H1 (cell line): ENCODE measurements around the gene PARP14. TPM values are rescaled to one million over a fixed set of nuclear protein-coding genes. Genes with fewer than 3 reads are reported as not detected.

ENCODE experiments used
- CTCF ChIA-PET: fragments of 300-600 bp; sonication (Branson Sonifier 250); formaldehyde crosslinking; loops from one replicate; lab custom pipeline; 2021; ENCODE audit not compliant: partially characterized antibody; lab: Charles Lee
- POLR2A ChIA-PET: fragments of 300-600 bp; sonication (Branson Sonifier 250); formaldehyde crosslinking; loops from one replicate; lab custom pipeline; 2021; ENCODE audit warnings: inconsistent platforms; ENCODE audit not compliant: partially characterized antibody; lab: Charles Lee
- DNase-seq, 2 experiments: peaks; one replicate each; pipeline versions ENCODE4 v3.0.0 to v3.0.0-alpha.2; 2010 to 2022; ENCODE audit warnings: low spot score in 2 of 2, low read depth in 1 of 2, mixed read lengths in 1 of 2
- FAIRE-seq: peaks from 2 replicates; lab custom pipeline; 2011; peaks lifted over from hg19 to GRCh38; lab: Jason Lieb, UNC
- H2AFZ ChIP-seq: 2 replicates; pipeline ENCODE4 v1.8.1; 2012; ENCODE audit warnings: low read length, inconsistent platforms
- H2AK5ac ChIP-seq: 2 replicates; pipeline ENCODE4 v1.6.1; 2013; ENCODE audit warnings: low read depth, low read length
- H2BK120ac ChIP-seq: replicated peaks from 2 replicates; pipeline ENCODE3; 2013; ENCODE audit warnings: low read depth, low read length, inconsistent platforms
- H2BK12ac ChIP-seq: 2 replicates; pipeline ENCODE4 v1.6.1; 2013; ENCODE audit warnings: low read depth, low read length
- H2BK15ac ChIP-seq: 2 replicates; pipeline ENCODE4 v1.6.1; 2013; ENCODE audit warnings: low read length
- H2BK20ac ChIP-seq: 2 replicates; pipeline ENCODE4 v1.6.1; 2013; ENCODE audit warnings: low read length
- H2BK5ac ChIP-seq: 2 replicates; pipeline ENCODE4 v1.6.1; 2013; ENCODE audit warnings: low read depth, low read length
- H3K14ac ChIP-seq: 2 replicates; pipeline ENCODE4 v1.6.1; 2013; ENCODE audit warnings: inconsistent platforms; ENCODE audit not compliant: insufficient read length
- H3K18ac ChIP-seq: 2 replicates; pipeline ENCODE4 v1.6.1; 2013; ENCODE audit warnings: low read length; ENCODE audit errors: extremely low read depth
- H3K23ac ChIP-seq: 2 replicates; pipeline ENCODE4 v1.6.1; 2013; ENCODE audit warnings: inconsistent platforms; ENCODE audit not compliant: insufficient read length
- H3K23me2 ChIP-seq: 2 replicates; pipeline ENCODE4 v1.6.1; 2013; ENCODE audit warnings: low read depth, low read length
- H3K27ac ChIP-seq: 2 replicates; pipeline ENCODE4 v1.6.1; 2011; ENCODE audit warnings: low read depth, low read length, inconsistent platforms
- H3K27me3 ChIP-seq, 4 experiments: replicated peaks in 1 of 4; 1 replicate in 1 of 4; 2 replicates in 3 of 4; pipeline versions ENCODE4 v1.6.1 to v1.8.1; 2011 to 2013; ENCODE audit warnings: low read length in 3 of 4, mild to moderate bottlenecking in 3 of 4, inconsistent platforms in 2 of 4, mixed read lengths in 2 of 4, moderate library complexity in 1 of 4; ENCODE audit not compliant: control insufficient read depth in 3 of 4, insufficient read depth in 3 of 4; ENCODE audit errors: extremely low read depth in 1 of 4
- H3K36me3 ChIP-seq, 4 experiments: 2 replicates each; pipeline versions ENCODE4 v1.6.1 to v1.8.1; 2011 to 2013; ENCODE audit warnings: mild to moderate bottlenecking in 4 of 4, low read length in 3 of 4, moderate library complexity in 2 of 4, control low read depth in 1 of 4, inconsistent platforms in 1 of 4; ENCODE audit not compliant: insufficient read depth in 4 of 4, control insufficient read depth in 2 of 4
- H3K4ac ChIP-seq: replicated peaks from 2 replicates; pipeline ENCODE3; 2013; ENCODE audit warnings: low read length, low read depth, mixed read lengths, inconsistent platforms; ENCODE audit not compliant: insufficient read length
- H3K4me1 ChIP-seq, 4 experiments: replicated peaks in 1 of 4; 1 replicate in 1 of 4; 2 replicates in 3 of 4; pipeline versions ENCODE4 v1.6.1 to v1.8.1; 2011 to 2013; ENCODE audit warnings: low read length in 3 of 4, inconsistent platforms in 2 of 4, mixed read lengths in 1 of 4; ENCODE audit not compliant: insufficient read depth in 4 of 4, control insufficient read depth in 3 of 4
- H3K4me2 ChIP-seq, 2 experiments: 2 replicates each; pipeline versions ENCODE4 v1.6.1 to v1.8.1; 2011 to 2013; ENCODE audit warnings: low read depth in 2 of 2, low read length in 2 of 2, control low read depth in 1 of 2, inconsistent platforms in 1 of 2, mild to moderate bottlenecking in 1 of 2; ENCODE audit not compliant: insufficient read depth in 1 of 2
- H3K4me3 ChIP-seq, 4 experiments: fragments of 200-600, 300-600 bp in 1 of 4; sonication (generic), shearing (Covaris generic), sonication (Bioruptor Twin) in 1 of 4; 2 replicates each; pipeline versions ENCODE4 v1.5.1 to v1.8.1; 2011 to 2016; ENCODE audit warnings: low read length in 4 of 4, low read depth in 3 of 4, control low read depth in 2 of 4, inconsistent platforms in 2 of 4, mild to moderate bottlenecking in 2 of 4, mixed read lengths in 1 of 4, moderate library complexity in 1 of 4; ENCODE audit not compliant: insufficient read depth in 2 of 4; ENCODE audit errors: extremely low read depth in 1 of 4
- H3K56ac ChIP-seq: replicated peaks from 2 replicates; pipeline ENCODE3; 2013; ENCODE audit warnings: low read depth, mild to moderate bottlenecking, mixed read lengths, low read length, inconsistent platforms; ENCODE audit not compliant: insufficient read length
- H3K79me1 ChIP-seq: 2 replicates; pipeline ENCODE4 v1.6.1; 2013; ENCODE audit warnings: low read depth, low read length, control low read depth
- H3K79me2 ChIP-seq, 2 experiments: 2 replicates each; pipeline versions ENCODE4 v1.6.1 to v1.8.1; 2012 to 2013; ENCODE audit warnings: low read length in 2 of 2, mild to moderate bottlenecking in 2 of 2, inconsistent platforms in 1 of 2; ENCODE audit not compliant: insufficient read depth in 2 of 2, control insufficient read depth in 1 of 2
- H3K9ac ChIP-seq, 4 experiments: replicated peaks in 1 of 4; 1 replicate in 1 of 4; 2 replicates in 3 of 4; pipeline versions ENCODE4 v1.6.1 to v1.8.1; 2011 to 2013; ENCODE audit warnings: low read depth in 3 of 4, low read length in 3 of 4, control low read depth in 2 of 4, mild to moderate bottlenecking in 2 of 4, moderate library complexity in 2 of 4, inconsistent platforms in 1 of 4; ENCODE audit errors: extremely low read depth in 1 of 4
- H3K9me3 ChIP-seq, 2 experiments: 2 replicates each; pipeline versions ENCODE4 v1.6.1 to v1.8.1; 2012 to 2013; ENCODE audit warnings: mild to moderate bottlenecking in 2 of 2, moderate library complexity in 2 of 2, control low read depth in 1 of 2, inconsistent platforms in 1 of 2, low read depth in 1 of 2, low read length in 1 of 2, mixed read lengths in 1 of 2; ENCODE audit not compliant: insufficient read depth in 2 of 2
- H4K20me1 ChIP-seq, 2 experiments: replicated peaks in 1 of 2; 2 replicates each; pipeline versions ENCODE3 to v1.8.1; 2011 to 2013; ENCODE audit warnings: inconsistent platforms in 2 of 2, low read length in 2 of 2, mild to moderate bottlenecking in 1 of 2; ENCODE audit not compliant: insufficient read depth in 2 of 2, control insufficient read depth in 1 of 2
- H4K5ac ChIP-seq: 2 replicates; pipeline ENCODE4 v1.6.1; 2013; ENCODE audit warnings: low read length, low read depth, mixed read lengths, inconsistent platforms; ENCODE audit not compliant: insufficient read length
- H4K8ac ChIP-seq: 2 replicates; pipeline ENCODE4 v1.8.0; 2013; ENCODE audit warnings: mild to moderate bottlenecking, moderate library complexity, low read length, inconsistent platforms; ENCODE audit not compliant: insufficient read depth; ENCODE audit errors: extremely low read depth
- H4K91ac ChIP-seq: replicated peaks from 2 replicates; pipeline ENCODE3; 2013; ENCODE audit warnings: low read length, mixed read lengths, inconsistent platforms; ENCODE audit not compliant: insufficient read length
- CBX5 ChIP-seq: fragments of 300-800, 300-1000 bp; sonication (generic); IDR thresholded peaks from 2 replicates; pipeline ENCODE4 v1.7.1; 2016; ENCODE audit warnings: antibody characterized with exemption, low read length, low read depth
- EGR1 ChIP-seq: IDR thresholded peaks from 2 replicates; pipeline ENCODE4 v1.6.1; 2011; ENCODE audit warnings: low read depth, low read length, borderline replicate concordance
- EP300 ChIP-seq, 2 experiments: IDR thresholded peaks; 1 replicate in 1 of 2; 2 replicates in 1 of 2; pipeline ENCODE4 v1.6.1; 2011 to 2012; ENCODE audit warnings: low read depth in 2 of 2, low read length in 2 of 2, mild to moderate bottlenecking in 2 of 2, borderline replicate concordance in 1 of 2, inconsistent platforms in 1 of 2, moderate library complexity in 1 of 2
- HDAC6 ChIP-seq: IDR thresholded peaks from one replicate; pipeline ENCODE4 v1.7.1; 2012; ENCODE audit warnings: low read depth, mild to moderate bottlenecking, inconsistent platforms, low read length, moderate library complexity
- MAX ChIP-seq: IDR thresholded peaks from 2 replicates; pipeline ENCODE4 v1.6.1; 2012; ENCODE audit warnings: inconsistent platforms
- POLR2A ChIP-seq, 2 experiments: IDR thresholded peaks; 1 replicate in 1 of 2; 2 replicates in 1 of 2; pipeline ENCODE4 v1.6.1; 2011; ENCODE audit warnings: low read depth in 2 of 2, low read length in 2 of 2, mild to moderate bottlenecking in 2 of 2; ENCODE audit errors: control extremely low read depth in 1 of 2
- RAD21 ChIP-seq, 2 experiments: IDR thresholded peaks in 1 of 2; conservative IDR thresholded peaks in 1 of 2; 2 replicates each; pipeline ENCODE4 v1.6.1; 2011; ENCODE audit warnings: low read depth in 2 of 2, low read length in 2 of 2, improper control_type of control experiment in 1 of 2, inconsistent platforms in 1 of 2, mild to moderate bottlenecking in 1 of 2, moderate library complexity in 1 of 2
- RBBP5 ChIP-seq: IDR thresholded peaks from 2 replicates; pipeline ENCODE4 v1.7.1; 2012; ENCODE audit warnings: low read depth, mild to moderate bottlenecking, inconsistent platforms, low read length, moderate library complexity, borderline replicate concordance
- RNF2 ChIP-seq: fragments of 200-900, 300-1000 bp; sonication (generic); IDR thresholded peaks from 2 replicates; pipeline ENCODE4 v1.7.1; 2016; ENCODE audit warnings: borderline replicate concordance, low read depth, mild to moderate bottlenecking, antibody characterized with exemption, low read length; ENCODE audit not compliant: poor library complexity, severe bottlenecking; ENCODE audit errors: missing control alignments
- SUZ12 ChIP-seq: fragments of 200-600 bp; sonication (generic); IDR thresholded peaks from 2 replicates; pipeline ENCODE4 v1.6.1; 2012; ENCODE audit warnings: mild to moderate bottlenecking, inconsistent platforms, low read length, moderate library complexity, mixed read lengths
- TBP ChIP-seq: IDR thresholded peaks from 2 replicates; pipeline ENCODE4 v1.6.1; 2011; ENCODE audit warnings: low read depth, low read length, improper control_type of control experiment
- polyA plus RNA-seq, 7 experiments: library from polyadenylated mRNA; depleted of rRNA in 3 of 7; stranded (reverse) in 5 of 7; unstranded in 2 of 7; fragments of >200 nt in 5 of 7; fragments of 200-250 nt in 2 of 7; gene quantifications; 1 replicate in 5 of 7; 2 replicates in 1 of 7; 4 replicates in 1 of 7; pipeline versions ENCODE4 v1.2.1 to v1.2.3, GENCODE V29; 2011 to 2013; ENCODE audit warnings: missing spikeins in 2 of 7, mixed read lengths in 2 of 7
- total RNA-seq: library from RNA; stranded (reverse); fragmentation: NEBNext Ultra II Directional; extraction: Animal tissue kit (Norgen Biotek cat#: 25700); gene quantifications from 2 replicates; pipeline ENCODE4 v1.2.1, GENCODE V29; 2021

The PARP14 gene
- total and polyA plus RNA-seq, 2 of the 8 experiments (the other 6 are each of a cell fraction or from before 2014, with no cell fraction given): 12.6 to 17.6 TPM

GRCh38 chr3:122695927-122696561, 15.4 kb downstream of the PARP14 start:
- Histone ChIP-seq H4K8ac (no peak overlapping the region), H3K36me3 (peaks cover 0 to 24% (median 7%) of the 10 kb centered on the region in 4 experiments; a peak in 6 of 8 replicates), H2AFZ (no peak overlapping the region), H2BK15ac (no peak overlapping the region), H4K91ac (no peak overlapping the region), H3K27ac (no peak overlapping the region), H4K5ac (no peak overlapping the region), H3K4me3 (no peak overlapping the region), H3K4me2 (no peak overlapping the region), H3K9me3 (no peaks in the 10 kb centered on the region), H3K18ac (no peak overlapping the region), H2BK120ac (no peak overlapping the region), H2BK20ac (no peak overlapping the region), H3K4me1 (no peaks in the 10 kb centered on the region), H2BK12ac (no peak overlapping the region), H3K27me3 (no peaks in the 10 kb centered on the region), H3K79me2 (no peaks in the 10 kb centered on the region), H2AK5ac (no peak overlapping the region), H3K4ac (no peak overlapping the region), H3K9ac (no peak overlapping the region), H3K23ac (no peak overlapping the region), H3K79me1 (no peaks in the 10 kb centered on the region), H2BK5ac (no peak overlapping the region), H3K14ac (no peak overlapping the region), H4K20me1 (no peaks in the 10 kb centered on the region), H3K23me2 (no peaks in the 10 kb centered on the region), H3K56ac (no peak overlapping the region)
- FAIRE-seq (no peak), DNase-seq (no peak)
- CTCF ChIA-PET: interaction anchor here (0.8 to 4.0 kb wide), 4 partner anchors 9 to 61 kb away, joined by 3 to 13 read pairs (median 7); partner anchors contain the start of gene PARP14
- POLR2A ChIA-PET: interaction anchor here (1.2 kb wide), 1 partner anchor 264 kb away, joined by 3 read pairs; no protein-coding TSS in a partner anchor
- TF ChIP-seq POLR2A (IDR thresholded peaks at IDR 0.05; ENCODE audit: control extremely low read depth in 1 of 2, low read depth in 2 of 2, low read length in 2 of 2) (no peak), RAD21 (IDR thresholded peaks at IDR 0.05 in 1 of 2, conservative IDR thresholded peaks at IDR 0.05 in 1 of 2; ENCODE audit: low read depth in 2 of 2, low read length in 2 of 2) (no peak), RBBP5 (no peak), CBX5 (no peak), HDAC6 (no peak), EP300 (IDR thresholded peaks at IDR 0.05; ENCODE audit: borderline replicate concordance in 1 of 2, low read depth in 2 of 2, low read length in 2 of 2) (no peak), TBP (no peak), EGR1 (no peak), RNF2 (no peak), MAX (no peak), SUZ12 (no peak)
